Caco-2 (cell line): Measurements from ENCODE around the gene PDLIM4. TPM values are rescaled to one million over a fixed set of nuclear protein-coding genes. Genes with fewer than 3 reads are reported as not detected.

Experiments
- BruUV-seq: library from RNA; stranded (reverse); fragments of 400-500 nt; replicated peaks from 2 replicates; lab custom pipeline; 2021; lab: Mats Ljungman, UMichigan
- CTCF ChIA-PET: fragments of 300-600 bp; sonication (Branson Sonifier 250); formaldehyde crosslinking; loops from one replicate; lab custom pipeline; 2022; ENCODE audit warnings: antibody characterized with exemption; lab: Charles Lee
- POLR2A ChIA-PET: fragments of 300-600 bp; sonication (Branson Sonifier 250); formaldehyde crosslinking; loops from one replicate; lab custom pipeline; 2022; ENCODE audit warnings: antibody characterized with exemption; lab: Charles Lee
- DNase-seq, 2 experiments: peaks; one replicate each; pipeline versions ENCODE4 v3.0.0 to v3.0.0-alpha.2; 2020 to 2022
- H3K27me3 ChIP-seq: replicated peaks from 2 replicates; pipeline ENCODE4 v1.6.0; 2011; ENCODE audit warnings: low read length; ENCODE audit not compliant: control insufficient read depth, insufficient read depth
- H3K36me3 ChIP-seq: 2 replicates; pipeline ENCODE4 v1.5.1; 2011; ENCODE audit warnings: low read length; ENCODE audit not compliant: control insufficient read depth, insufficient read depth
- H3K4me1 ChIP-seq: fragments of 250-450 bp; sonication (Bioruptor Pico); 2 replicates; pipeline ENCODE4 v1.5.1; 2020; ENCODE audit warnings: mild to moderate bottlenecking
- H3K4me3 ChIP-seq: 2 replicates; pipeline ENCODE4 v1.5.1; 2011; ENCODE audit warnings: low read depth, mild to moderate bottlenecking, control low read depth, low read length
- H3K9me3 ChIP-seq: fragments of 250-450 bp; sonication (Bioruptor Pico); 2 replicates; pipeline ENCODE4 v1.5.1; 2020; ENCODE audit warnings: mild to moderate bottlenecking, moderate library complexity
- H3K27ac Mint-ChIP-seq: one replicate; pipeline ENCODE4 v1.8.0; 2022; ENCODE audit warnings: mixed read lengths; ENCODE audit not compliant: unreplicated experiment
- H3K27me3 Mint-ChIP-seq: one replicate; pipeline ENCODE4 v1.8.0; 2022; ENCODE audit warnings: mixed read lengths; ENCODE audit not compliant: insufficient read depth, unreplicated experiment
- H3K36me3 Mint-ChIP-seq: one replicate; pipeline ENCODE4 v1.8.0; 2022; ENCODE audit warnings: mild to moderate bottlenecking, mixed read lengths; ENCODE audit not compliant: insufficient read depth, unreplicated experiment
- H3K4me1 Mint-ChIP-seq: one replicate; pipeline ENCODE4 v1.8.0; 2022; ENCODE audit warnings: low read depth, mixed read lengths; ENCODE audit not compliant: unreplicated experiment
- H3K4me3 Mint-ChIP-seq: one replicate; pipeline ENCODE4 v1.8.0; 2022; ENCODE audit warnings: mild to moderate bottlenecking, moderate library complexity, mixed read lengths; ENCODE audit not compliant: unreplicated experiment
- H3K9me3 Mint-ChIP-seq: one replicate; pipeline ENCODE4 v1.8.0; 2022; ENCODE audit warnings: mixed read lengths; ENCODE audit not compliant: unreplicated experiment
- CTCF ChIP-seq, 2 experiments: fragments of 200-600 bp in 1 of 2; IDR thresholded peaks; 1 replicate in 1 of 2; 2 replicates in 1 of 2; pipeline versions ENCODE4 v1.5.1 to v1.8.0; 2011 to 2022; ENCODE audit warnings: antibody characterized with exemption in 1 of 2, control low read depth in 1 of 2, inconsistent platforms in 1 of 2, low read depth in 1 of 2, low read length in 1 of 2, mild to moderate bottlenecking in 1 of 2, moderate library complexity in 1 of 2; ENCODE audit not compliant: insufficient read depth in 1 of 2, severe bottlenecking in 1 of 2, unreplicated experiment in 1 of 2
- intact Hi-C: fragments of 100-400 bp; cut with micrococcal nuclease; formaldehyde crosslinking; loops from one replicate; pipeline ENCODE4 v1.10.0; 2022; ENCODE audit not compliant: unreplicated experiment
- total RNA-seq: library from RNA; stranded (reverse); gene quantifications from 2 replicates; pipeline ENCODE4 v1.2.3, GENCODE V29; 2022

PDLIM4 gene
- total RNA-seq, 1 experiment from 2014 or later: not detected

- TF ChIP-seq CTCF (IDR thresholded peaks at IDR 0.05; ENCODE audit: insufficient read depth in 1 of 2, low read depth in 1 of 2, low read length in 1 of 2, severe bottlenecking in 1 of 2, unreplicated experiment in 1 of 2): peak; percentile 43 to 49
- H3K4me3 ChIP-seq: no peak overlapping the region
- H3K27me3 Mint-ChIP-seq: no peaks in the 10 kb centered on the region
- no peak overlapping the region for H3K27ac Mint-ChIP-seq
- no peaks in the 10 kb centered on the region for H3K9me3 ChIP-seq
- H3K4me1 ChIP-seq: peaks cover 13% of the 10 kb centered on the region
- peak in 1 of 2 experiments; percentile 39 for DNase-seq
- H3K9me3 Mint-ChIP-seq: peaks cover 9% of the 10 kb centered on the region
- H3K36me3 Mint-ChIP-seq: no peaks in the 10 kb centered on the region
- no peak overlapping the region for H3K4me3 Mint-ChIP-seq
- intact Hi-C loops: loop anchor here (1.0 to 2.0 kb wide), 2 partner anchors 10 to 45 kb away; no protein-coding TSS in a partner anchor
- POLR2A ChIA-PET: no interaction called here
- H3K36me3 ChIP-seq: no peaks in the 10 kb centered on the region
- CTCF ChIA-PET: interaction anchor here (1.0 kb wide), 1 partner anchor 46 kb away, joined by 3 read pairs; no protein-coding TSS in a partner anchor
- H3K27me3 ChIP-seq: no peaks in the 10 kb centered on the region
- H3K4me1 Mint-ChIP-seq: peaks cover 18% of the 10 kb centered on the region
- BruUV-seq: no TSS peak
These were observed 26.0 kb downstream of the PDLIM4 start for GRCh38 chr5:132283423-132284043.

GRCh38 chr5:132289097-132289496 is 31.6 kb downstream of the PDLIM4 start:
- Histone ChIP-seq H3K4me1 (peaks cover 4% of the 10 kb centered on the region; the same call in 1 of the 2 replicates), H3K9me3 (no peaks in the 10 kb centered on the region), H3K27me3 (no peaks in the 10 kb centered on the region), H3K4me3 (no peak overlapping the region), H3K36me3 (no peaks in the 10 kb centered on the region)
- no peak for DNase-seq
- intact Hi-C loops: no loop called here
- no TSS peak for BruUV-seq
- H3K36me3 Mint-ChIP-seq: peaks cover 9% of the 10 kb centered on the region
- POLR2A ChIA-PET: no interaction called here
- H3K4me3 Mint-ChIP-seq: no peak overlapping the region
- H3K9me3 Mint-ChIP-seq: no peaks in the 10 kb centered on the region
- H3K4me1 Mint-ChIP-seq: peaks cover 12% of the 10 kb centered on the region
- no peaks in the 10 kb centered on the region for H3K27me3 Mint-ChIP-seq
- TF ChIP-seq CTCF (IDR thresholded peaks at IDR 0.05; ENCODE audit: insufficient read depth in 1 of 2, low read depth in 1 of 2, low read length in 1 of 2, severe bottlenecking in 1 of 2, unreplicated experiment in 1 of 2): no peak
- CTCF ChIA-PET: no interaction called here
- no peak overlapping the region for H3K27ac Mint-ChIP-seq

GRCh38 chr5:132291026-132291425 is 33.5 kb downstream of the PDLIM4 start:
- H3K27me3 ChIP-seq: no peaks in the 10 kb centered on the region
- H3K4me1 Mint-ChIP-seq: peaks cover 12% of the 10 kb centered on the region
- no peaks in the 10 kb centered on the region for H3K9me3 ChIP-seq
- BruUV-seq: no TSS peak
- no peak overlapping the region for H3K4me3 ChIP-seq
- no peaks in the 10 kb centered on the region for H3K36me3 ChIP-seq
- H3K9me3 Mint-ChIP-seq: no peaks in the 10 kb centered on the region
- H3K4me3 Mint-ChIP-seq: no peak overlapping the region
- no peak overlapping the region for H3K27ac Mint-ChIP-seq
- H3K4me1 ChIP-seq: peaks cover 8% of the 10 kb centered on the region; the same call in 1 of the 2 replicates
- no peak for TF ChIP-seq CTCF (IDR thresholded peaks at IDR 0.05; ENCODE audit: insufficient read depth in 1 of 2, low read depth in 1 of 2, low read length in 1 of 2, severe bottlenecking in 1 of 2, unreplicated experiment in 1 of 2)
- no peaks in the 10 kb centered on the region for H3K27me3 Mint-ChIP-seq
- intact Hi-C loops: no loop called here
- CTCF ChIA-PET: interaction anchor here (1.0 kb wide), 1 partner anchor 205 kb away, joined by 3 read pairs; no protein-coding TSS in a partner anchor
- peaks cover 18% of the 10 kb centered on the region for H3K36me3 Mint-ChIP-seq
- no peak for DNase-seq
- POLR2A ChIA-PET: interaction anchor here (0.5 kb wide), 1 partner anchor 10 kb away, joined by 3 read pairs; no protein-coding TSS in a partner anchor
